ENCODE results near the gene HSD17B2.

GRCh38 chr16:82092711-82093110 is 57.7 kb downstream of the HSD17B2 start:
- TF ChIP-seq CTCF (conservative IDR thresholded peaks at IDR 0.05) (no peak), ZFX (IDR thresholded peaks at IDR 0.05) (no peak)
